NCI-H2171 (cell line): ENCODE results near the gene PAQR8.
"Not testable (repeated sequence)": the region's sequence is repeated elsewhere in the genome, so short reads cannot be mapped to it uniquely, and the experiment has no call there.

Experiments
- DNase-seq: peaks from one replicate; lab custom pipeline; 2025; lab: John Stamatoyannopoulos, UW

PAQR8 gene

DNA sequence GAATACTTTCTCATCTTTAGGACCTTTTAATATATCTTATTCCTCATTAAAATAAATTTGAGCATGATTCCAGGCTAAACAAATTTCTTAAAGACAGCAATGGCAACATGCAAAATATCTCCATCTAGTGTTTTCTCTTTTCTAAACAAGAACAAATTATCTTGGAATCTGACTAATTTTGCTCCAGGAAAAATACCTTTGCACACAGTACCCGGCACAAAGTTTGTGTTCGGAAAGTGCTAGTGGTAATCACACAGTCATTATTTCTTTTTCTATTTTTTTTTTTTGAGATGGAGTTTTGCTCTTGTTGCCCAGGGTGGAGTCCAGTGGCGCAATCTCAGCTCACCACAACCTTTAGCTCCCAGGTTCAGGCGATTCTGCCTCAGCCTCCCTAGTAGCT, 50.0 kb downstream of the PAQR8 start:
- no peak for DNase-seq

DNA sequence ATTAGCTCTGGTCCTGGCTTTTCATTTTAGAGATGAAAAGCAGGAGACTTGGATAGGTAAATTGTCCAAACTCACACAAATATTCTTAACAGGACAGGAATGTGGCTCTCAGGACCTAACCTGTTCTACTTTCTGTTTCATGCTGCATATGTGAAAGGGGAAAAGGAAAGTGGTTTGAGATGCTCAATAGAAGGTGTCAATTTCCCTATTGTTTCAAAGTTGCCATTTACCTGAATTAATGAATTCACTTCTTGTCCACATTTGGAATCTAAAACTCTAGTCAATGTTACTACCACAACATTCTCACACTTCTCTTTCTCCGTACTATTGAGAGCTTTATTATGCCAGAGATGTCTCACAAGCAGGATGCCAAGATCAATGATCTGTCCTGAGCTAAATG, 53.4 kb downstream of the PAQR8 start:
- DNase-seq = no peak

DNA sequence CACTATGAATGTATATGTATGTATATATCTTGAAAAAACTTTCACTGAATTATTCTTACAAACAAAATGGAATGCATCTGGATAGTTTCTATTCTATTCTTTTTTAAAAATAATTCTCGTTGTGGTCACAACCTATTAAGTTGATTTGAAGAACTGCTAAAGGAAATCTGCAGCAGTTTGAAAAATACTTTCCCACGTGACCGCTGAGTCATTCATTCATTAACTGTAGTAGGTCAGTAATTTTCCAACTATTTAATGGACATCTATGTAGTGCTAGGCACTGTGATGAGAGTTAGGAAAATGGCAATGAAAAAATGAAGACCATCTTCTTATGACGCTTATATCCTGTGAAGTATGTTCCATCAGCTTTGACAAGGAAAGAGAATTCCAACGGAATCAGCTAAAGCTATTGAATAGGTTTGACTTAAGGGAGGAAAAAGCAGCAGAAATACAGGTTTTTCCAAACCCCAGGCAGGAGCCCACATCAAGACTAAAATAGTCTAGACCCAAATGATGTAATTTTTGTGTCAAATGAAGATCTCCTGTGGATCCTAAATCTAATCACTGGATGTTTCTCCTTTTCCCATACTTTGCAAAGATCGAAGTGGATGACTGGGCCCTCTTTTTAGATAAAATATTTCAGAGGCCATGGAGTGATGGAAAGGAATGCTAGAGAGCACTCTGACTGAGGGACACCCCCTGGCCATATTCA, 54.1 kb downstream of the PAQR8 start:
- DNase-seq = no peak

DNA sequence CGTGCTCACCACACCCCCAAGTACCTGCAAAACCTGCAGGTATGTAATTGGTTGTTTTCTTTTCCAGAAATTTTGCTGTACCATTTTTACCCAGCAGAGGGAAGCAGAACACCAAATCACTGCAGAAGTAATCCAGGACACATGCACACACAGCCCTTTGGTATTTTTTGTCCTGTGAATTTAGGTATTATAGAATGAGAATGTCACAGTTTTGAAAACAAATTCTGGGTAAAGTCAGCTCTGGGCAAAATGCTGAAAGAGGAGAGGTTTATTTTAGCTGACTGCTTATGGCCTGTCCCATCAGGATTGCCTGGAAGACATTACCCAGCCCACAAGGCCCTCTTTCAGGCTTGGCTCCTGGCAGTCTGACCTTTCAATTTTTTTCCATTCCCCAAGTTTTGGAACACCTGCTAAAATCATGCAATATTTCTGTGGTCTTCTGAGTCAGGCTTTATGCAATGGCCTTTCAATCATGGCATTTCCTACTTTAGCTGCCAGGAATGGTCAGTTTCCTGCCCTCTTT, 54.7 kb downstream of the PAQR8 start:
- DNase-seq = peak; percentile 25

DNA sequence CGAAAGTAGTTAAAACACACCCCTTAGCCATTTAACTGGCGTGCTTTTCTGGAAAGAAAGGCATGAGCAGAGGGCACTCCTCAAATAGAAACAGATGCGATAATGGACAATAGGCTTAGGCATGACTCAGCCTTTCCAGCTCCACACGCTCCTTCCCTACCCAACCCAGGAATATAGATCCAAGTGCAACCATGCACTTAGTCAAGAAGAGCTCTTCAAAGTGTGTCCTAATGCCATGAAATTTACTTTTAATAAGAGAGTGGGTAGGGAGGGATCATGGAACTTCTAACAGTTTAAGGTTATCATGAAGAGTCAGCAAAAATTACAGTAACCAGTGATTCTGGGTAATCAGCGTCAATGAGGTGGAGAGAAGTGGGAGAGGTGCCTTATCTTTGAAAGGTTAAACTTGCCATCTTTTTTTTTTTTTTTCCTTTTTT, 55.7 kb downstream of the PAQR8 start:
- no peak for DNase-seq

DNA sequence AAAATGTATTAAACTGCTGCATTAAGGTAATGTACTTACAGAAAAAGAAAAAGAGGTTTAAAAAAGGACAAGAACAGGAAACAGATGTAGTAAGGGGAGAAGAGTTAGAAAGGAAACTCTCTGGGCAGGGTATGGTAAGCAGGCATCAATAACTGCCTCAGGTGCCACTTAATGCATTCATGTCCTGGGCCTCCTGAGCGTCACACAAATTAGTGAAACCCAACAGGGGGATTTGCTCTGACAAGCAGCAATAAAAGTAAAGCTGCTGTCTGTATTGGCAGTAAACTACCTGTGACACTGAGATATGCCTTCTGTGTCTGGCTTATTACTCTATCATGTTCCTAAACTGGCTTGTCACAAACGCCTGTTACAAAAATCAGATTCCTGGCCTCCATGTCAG, 56.7 kb downstream of the PAQR8 start:
- no peak for DNase-seq

DNA sequence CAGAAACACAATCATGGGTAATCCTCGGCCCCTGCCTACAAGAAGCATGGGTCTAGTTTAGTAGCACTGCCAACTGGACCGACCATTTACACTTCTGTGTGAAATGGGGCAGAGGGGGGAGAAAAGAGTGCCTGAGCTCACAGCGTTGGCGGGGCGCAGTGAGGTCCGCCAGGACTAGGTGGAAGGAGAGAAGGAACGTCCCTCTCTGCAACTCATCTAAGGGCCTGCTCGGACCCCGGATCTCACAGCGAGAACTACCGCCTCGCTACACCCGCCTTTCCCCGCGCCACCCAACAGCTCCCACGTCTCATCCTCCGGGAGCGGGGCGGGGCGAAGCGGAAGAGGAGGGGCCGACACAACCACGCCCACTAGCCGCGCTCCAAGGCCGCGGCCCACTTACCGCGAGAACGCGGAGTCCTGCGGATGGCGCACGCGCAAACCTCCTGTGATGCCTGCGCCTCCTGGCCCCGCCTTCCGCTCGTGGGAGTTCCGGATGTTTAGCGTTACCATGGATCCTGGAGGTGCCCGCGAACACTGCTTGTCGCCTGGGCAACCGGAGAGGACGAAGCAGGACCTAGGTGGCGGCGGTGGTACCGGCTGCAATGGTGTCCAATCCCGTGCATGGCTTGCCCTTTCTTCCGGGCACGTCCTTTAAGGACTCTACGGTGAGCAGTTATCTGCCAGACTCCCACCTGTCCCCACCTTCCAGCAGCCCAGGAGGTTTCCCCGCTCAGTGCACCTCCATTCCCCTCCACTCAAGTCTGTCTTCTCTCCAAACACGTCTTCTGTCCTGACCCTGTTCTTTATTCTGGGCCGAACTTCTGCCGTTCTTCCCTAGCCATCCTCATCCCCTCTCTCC, 58.1 kb downstream of the PAQR8 start, which contains the start of gene EFHC1:
Gene EFHC1, plus strand, starts transcription at position 534 of the 859 bp plus-strand sequence. Its CDS starts 69 bp downstream, at position 603.
- peak; percentile 97 for DNase-seq

DNA sequence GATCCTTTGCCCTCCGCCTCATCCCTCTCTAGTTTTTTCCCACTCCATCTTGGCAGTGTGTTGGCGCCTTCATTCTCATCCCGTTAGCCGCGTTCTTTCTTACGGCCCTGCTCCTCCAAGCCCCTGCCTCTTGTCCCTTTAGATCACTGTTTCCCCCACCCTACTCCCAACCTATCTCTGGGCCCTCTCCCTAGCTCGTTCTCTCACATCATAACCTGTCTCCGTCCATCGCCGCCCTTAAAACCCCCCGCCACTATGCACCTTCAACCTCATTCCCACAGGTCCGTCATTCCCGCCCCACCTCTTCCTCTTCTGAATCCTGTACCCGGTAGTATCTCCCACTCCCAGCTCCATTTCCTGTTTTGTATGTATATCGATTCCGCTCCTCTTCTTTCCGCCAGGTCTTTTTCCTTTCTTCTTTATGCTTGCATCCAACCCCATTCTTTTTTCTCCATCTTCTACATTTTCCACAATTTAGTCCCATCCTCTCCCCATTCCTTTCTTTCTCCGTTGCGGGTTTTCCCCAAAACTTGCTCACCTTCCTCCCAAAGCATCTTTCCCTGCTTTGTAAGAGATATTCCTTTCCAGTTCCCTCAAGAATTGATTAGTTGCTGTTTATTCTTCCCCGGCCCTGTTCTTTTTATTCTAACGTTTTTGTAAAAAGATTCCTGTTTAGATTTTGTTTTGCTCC, 58.9 kb downstream of the PAQR8 start:
- peak; percentile 75 for DNase-seq

DNA sequence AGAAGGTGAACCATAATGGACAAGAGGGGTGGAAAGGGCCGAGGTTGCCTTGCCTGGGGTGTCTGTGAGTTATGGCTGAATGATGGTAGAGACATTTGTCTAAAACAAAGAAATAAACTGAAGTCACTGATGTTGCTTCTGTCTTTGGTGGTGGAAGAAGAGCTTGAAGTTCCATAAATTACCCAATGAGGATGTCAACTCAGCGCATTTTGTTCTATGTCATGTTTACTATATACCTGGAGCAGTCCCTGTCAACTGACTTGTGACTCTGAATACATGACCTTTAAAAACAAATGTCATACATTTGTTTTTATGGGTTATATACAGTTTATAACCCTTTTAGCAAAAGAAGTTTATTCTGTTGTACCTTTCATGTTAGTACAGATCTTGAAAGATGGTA, 60.2 kb downstream of the PAQR8 start:
- no peak for DNase-seq

DNA sequence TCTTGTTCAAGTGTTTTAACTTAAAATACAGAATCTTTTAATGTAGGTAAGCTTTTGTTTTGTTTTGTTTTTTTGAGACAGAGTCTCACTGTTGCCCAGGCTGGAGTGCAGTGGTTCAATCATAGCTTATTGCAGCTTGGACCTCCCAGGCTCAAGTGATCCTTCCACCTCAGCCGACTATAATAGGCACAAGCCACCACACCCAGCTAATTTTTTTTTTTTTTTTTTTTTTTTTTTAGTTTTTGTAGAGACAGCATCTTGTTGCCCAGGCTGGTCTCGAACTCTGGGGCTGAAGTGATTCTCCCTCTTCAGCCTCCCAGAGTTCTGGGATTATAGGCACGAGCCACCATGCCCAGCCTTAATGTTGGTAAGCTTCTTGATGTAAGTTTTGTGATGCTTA, 61.5 kb downstream of the PAQR8 start:
- DNase-seq = no peak

DNA sequence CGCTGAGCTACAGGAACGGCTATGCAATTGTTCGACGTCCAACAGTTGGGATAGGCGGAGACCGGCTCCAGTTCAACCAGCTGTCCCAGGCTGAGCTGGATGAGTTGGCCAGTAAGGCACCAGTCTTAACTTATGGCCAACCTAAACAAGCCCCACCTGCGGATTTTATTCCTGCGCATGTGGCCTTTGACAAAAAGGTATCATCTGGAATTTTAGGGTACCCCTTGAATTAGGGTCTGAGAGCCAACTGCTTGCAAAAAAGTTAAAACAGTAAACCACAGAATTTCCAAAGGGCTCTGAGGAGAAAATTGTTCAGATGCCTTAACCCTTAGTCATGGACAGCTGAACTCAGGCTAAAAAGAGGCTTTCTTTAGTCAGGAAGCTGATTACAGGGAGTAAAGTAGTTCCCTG, 62.0 kb downstream of the PAQR8 start:
- DNase-seq = no peak

DNA sequence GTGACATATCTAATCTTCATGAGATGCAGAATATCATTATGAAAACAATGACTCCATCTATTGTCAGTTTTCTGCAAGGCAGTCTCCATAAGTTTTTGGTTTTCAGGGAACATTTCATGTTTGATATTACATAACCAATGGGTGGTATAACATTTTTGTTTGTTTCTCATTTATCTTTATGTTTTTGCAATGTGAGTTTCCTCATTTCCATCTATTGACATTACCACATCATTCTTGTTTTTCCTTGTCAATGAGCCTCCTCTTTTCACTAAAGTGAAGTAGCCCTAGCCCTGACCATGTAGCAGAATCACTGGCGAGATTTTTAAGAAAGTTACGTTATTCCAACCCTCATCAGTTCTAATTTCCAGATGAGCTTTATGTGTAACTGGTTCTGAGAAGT, 62.6 kb downstream of the PAQR8 start:
- DNase-seq = no peak

DNA sequence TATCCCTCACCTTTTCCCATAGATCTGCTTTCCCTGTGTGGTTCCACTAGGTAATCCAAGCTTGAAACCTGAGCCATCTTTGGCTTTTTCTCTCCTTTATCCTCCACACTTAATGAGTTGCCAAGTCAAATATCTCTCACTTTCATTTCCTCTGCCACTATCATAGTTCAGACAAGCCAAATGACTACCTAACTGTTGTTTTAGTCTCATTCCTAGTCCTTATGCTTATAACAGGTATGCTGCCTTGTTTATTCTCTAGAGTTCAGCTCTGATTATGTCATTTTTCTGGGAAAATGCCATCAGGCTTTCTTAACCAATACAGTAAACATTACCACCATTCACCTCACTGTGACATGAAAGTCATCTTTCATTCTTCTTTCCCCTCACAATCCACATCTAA, 64.7 kb downstream of the PAQR8 start:
- DNase-seq = no peak

DNA sequence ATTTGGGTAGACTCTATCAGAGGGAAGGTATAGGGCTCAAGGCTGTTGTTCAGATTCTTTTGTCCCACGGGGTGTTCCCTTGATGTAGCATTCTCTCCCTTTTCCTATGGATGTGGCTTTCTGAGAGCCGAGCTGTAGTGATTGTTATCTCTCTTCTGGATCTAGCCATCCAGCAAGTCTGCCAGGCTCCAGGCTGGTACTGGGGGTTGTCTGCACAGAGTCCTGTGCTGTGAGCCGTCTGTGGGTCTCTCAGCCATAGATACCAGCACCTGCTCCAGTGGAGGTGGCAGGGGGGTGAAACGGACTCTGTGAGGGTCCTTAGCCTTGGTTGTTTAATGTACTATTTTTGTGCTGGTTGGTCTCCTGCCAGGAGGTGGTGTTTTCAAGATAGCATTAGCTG, 71.3 kb downstream of the PAQR8 start:
- not testable (repeated sequence) for DNase-seq

DNA sequence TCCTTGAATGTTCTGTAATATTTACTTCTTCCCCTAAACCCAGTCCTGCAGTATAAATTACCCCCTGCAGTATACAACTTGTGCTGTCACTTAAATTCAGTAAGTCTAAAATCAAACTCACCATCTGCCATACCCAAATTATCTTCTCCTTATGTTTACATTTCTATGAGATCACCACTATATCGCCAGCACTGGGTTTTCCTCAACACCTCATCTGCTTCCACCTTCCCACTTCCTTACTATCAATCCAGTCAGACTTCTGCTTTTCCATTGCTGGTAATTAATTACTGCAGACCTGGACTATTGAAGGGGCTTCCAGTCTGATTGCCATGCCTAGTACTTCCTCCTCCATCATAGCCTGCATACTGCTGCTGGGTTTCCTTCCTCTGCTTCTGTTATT, 73.4 kb downstream of the PAQR8 start:
- DNase-seq = no peak

DNA sequence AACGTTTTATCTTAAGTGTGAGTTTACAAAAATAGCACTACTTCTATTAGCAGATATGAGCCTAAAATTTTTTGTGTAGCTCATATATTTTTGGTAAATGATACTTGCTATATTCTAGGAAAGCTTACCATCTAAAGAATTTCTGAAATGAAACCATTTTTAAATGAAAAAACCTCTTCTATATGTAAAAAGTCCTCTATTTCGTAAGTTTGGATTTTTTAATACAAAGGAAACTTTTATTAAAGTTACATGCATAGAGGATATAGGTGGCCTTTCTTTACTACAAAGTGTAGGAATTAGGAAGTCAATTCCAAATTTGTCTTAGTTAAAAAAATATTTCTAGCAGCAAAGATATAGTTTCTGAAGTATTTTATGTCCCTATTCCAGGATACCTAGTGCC, 77.0 kb downstream of the PAQR8 start:
- DNase-seq = no peak

DNA sequence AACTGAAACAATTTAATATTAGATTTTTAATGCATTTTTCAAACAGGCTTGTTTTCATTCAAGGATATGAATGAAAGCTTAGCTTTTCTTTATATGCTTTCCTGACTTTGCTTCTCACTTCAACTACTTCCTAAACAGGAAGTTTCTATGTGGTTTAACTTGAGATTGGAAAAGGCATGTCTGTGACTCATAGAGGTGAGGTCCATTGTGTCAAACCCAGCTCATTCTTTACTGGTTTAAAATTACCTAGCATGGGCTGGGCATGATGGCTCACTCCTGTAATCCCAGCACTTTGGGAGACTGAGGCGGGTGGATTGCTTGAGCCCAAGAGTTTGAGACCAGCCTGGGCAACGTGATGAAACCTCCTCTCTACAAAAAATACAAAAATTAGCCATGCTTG, 92.6 kb downstream of the PAQR8 start:
- DNase-seq = no peak

DNA sequence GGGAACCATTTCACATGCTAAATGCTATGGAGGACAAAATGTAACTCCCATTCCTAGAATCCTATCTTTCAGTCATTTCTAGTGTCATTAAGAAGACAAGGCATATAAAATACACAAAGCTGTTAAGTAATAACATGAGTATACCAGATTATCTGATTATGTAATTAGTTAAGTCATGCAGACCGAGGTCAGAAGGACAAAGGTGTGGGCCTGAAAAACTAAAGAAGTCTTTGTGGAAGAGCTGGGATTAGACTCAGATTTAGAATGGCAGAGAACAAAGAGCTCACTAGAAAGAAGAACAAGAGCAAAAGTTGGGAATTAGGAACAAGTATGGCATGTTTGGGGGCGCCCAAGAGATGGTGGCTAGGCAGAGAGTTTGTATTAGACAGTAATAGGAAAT, 95.1 kb downstream of the PAQR8 start:
- no peak for DNase-seq
